Hepatocyte (in vitro differentiated cells): ENCODE measurements around the gene EXOC1L. TPM values are rescaled to one million over a fixed set of nuclear protein-coding genes. Genes with fewer than 3 reads are reported as not detected.
"Not testable (repeated sequence)": the region's sequence is repeated elsewhere in the genome, so short reads cannot be mapped to it uniquely, and the experiment has no call there.

Experiments used
- DNase-seq: peaks from one replicate; pipeline ENCODE4 v3.0.0-alpha.2; 2016; ENCODE audit warnings: low spot score
- H2AFZ ChIP-seq: fragments of 200-600 bp; sonication (generic); 2 replicates; pipeline ENCODE4 v1.6.0; 2016; ENCODE audit warnings: antibody characterized with exemption, mild to moderate bottlenecking
- H3K27ac ChIP-seq: fragments of 200-600 bp; sonication (generic); 2 replicates; pipeline ENCODE4 v1.5.1; 2016; ENCODE audit warnings: mild to moderate bottlenecking
- H3K27me3 ChIP-seq: fragments of 200-600 bp; sonication (generic); 2 replicates; pipeline ENCODE4 v1.6.1; 2016
- H3K36me3 ChIP-seq: fragments of 200-600 bp; sonication (generic); replicated peaks from 2 replicates; pipeline ENCODE4 v1.5.1; 2016; ENCODE audit warnings: low read depth; ENCODE audit not compliant: insufficient read depth
- H3K4me1 ChIP-seq: fragments of 200-600 bp; sonication (generic); 2 replicates; pipeline ENCODE4 v1.5.1; 2016; ENCODE audit warnings: mild to moderate bottlenecking, moderate library complexity; ENCODE audit not compliant: insufficient read depth
- H3K4me2 ChIP-seq: fragments of 200-600 bp; sonication (generic); 2 replicates; pipeline ENCODE4 v1.6.0; 2016
- H3K4me3 ChIP-seq: fragments of 200-600 bp; sonication (generic); 2 replicates; pipeline ENCODE4 v1.5.1; 2016; ENCODE audit warnings: mild to moderate bottlenecking
- H3K79me2 ChIP-seq: fragments of 200-600 bp; sonication (generic); 2 replicates; pipeline ENCODE4 v1.6.0; 2017; ENCODE audit warnings: mild to moderate bottlenecking
- H3K9me2 ChIP-seq: fragments of 200-600 bp; sonication (generic); replicated peaks from 2 replicates; pipeline ENCODE4 v1.6.0; 2017; ENCODE audit warnings: mild to moderate bottlenecking; ENCODE audit not compliant: insufficient read depth
- H3K9me3 ChIP-seq: fragments of 200-600 bp; sonication (generic); 2 replicates; pipeline ENCODE4 v1.5.1; 2016; ENCODE audit warnings: low read depth, mild to moderate bottlenecking
- H4K20me1 ChIP-seq: fragments of 200-600 bp; sonication (generic); 2 replicates; pipeline ENCODE4 v1.6.0; 2016; ENCODE audit warnings: mild to moderate bottlenecking; ENCODE audit not compliant: insufficient read depth, poor library complexity, severe bottlenecking
- EZH2 ChIP-seq: fragments of 200-600 bp; sonication (generic); IDR thresholded peaks from 2 replicates; pipeline ENCODE4 v1.6.1; 2016; ENCODE audit warnings: antibody characterized with exemption, mild to moderate bottlenecking, borderline replicate concordance
- EZH2phosphoT487 ChIP-seq: fragments of 200-600 bp; sonication (generic); IDR thresholded peaks from one replicate; pipeline ENCODE4 v1.6.1; 2018; ENCODE audit warnings: antibody characterized with exemption, mild to moderate bottlenecking, low read depth, moderate library complexity; ENCODE audit not compliant: unreplicated experiment, severe bottlenecking
- WGBS: methylation state at CpG from one replicate; pipeline ENCODE4 v1.1.6; 2016; ENCODE audit warnings: low lambda C conversion rate; ENCODE audit errors: missing lambda C conversion rate; 5-methylcytosine and 5-hydroxymethylcytosine counted together
- polyA plus RNA-seq: library from polyadenylated mRNA; unstranded; fragments of >200 nt; fragmentation: Nextera tagmentation; extraction: Ambion mirVana; gene quantifications from 2 replicates; pipeline ENCODE4 v1.2.1, GENCODE V29; 2016
- total RNA-seq: library from RNA; depleted of rRNA; stranded (reverse); fragments of >200 nt; gene quantifications from 2 replicates; pipeline ENCODE4 v1.2.3, GENCODE V29; 2014
- TF ChIP-seq, protein P1 (sequence below): fragments of 200-600 bp; sonication (generic); IDR thresholded peaks from 2 replicates; pipeline ENCODE4 v1.5.1; 2016; ENCODE audit warnings: antibody characterized with exemption, mild to moderate bottlenecking; ENCODE audit not compliant: poor library complexity

Gene EXOC1L
- total and polyA plus RNA-seq, 2 experiments from 2014 or later: not detected

DNA sequence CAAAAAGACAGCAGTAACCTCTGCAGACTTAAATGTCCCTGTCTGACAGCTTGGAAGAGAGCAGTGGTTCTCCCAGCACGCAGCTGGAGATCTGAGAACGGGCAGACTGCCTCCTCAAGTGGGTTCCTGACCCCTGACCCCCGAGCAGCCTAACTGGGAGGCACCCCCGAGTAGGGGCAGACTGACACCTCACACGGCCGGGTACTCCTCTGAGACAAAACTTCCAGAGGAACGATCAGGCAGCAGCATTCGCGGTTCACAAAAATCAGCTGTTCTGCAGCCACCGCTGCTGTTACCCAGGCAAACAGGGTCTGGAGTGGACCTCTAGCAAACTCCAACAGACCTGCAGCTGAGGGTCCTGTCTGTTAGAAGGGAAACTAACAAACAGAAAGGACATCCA is 22.7 kb downstream of the EXOC1L start:
- H3K79me2 ChIP-seq, H3K27me3 ChIP-seq, DNase-seq, H2AFZ ChIP-seq, H3K4me3 ChIP-seq, H3K9me3 ChIP-seq, H3K36me3 ChIP-seq, H3K4me1 ChIP-seq, H3K9me2 ChIP-seq, H3K27ac ChIP-seq, H4K20me1 ChIP-seq: not testable (repeated sequence)
- peak overlapping the region; percentile 62 for H3K4me2 ChIP-seq
- 17% methylated on average over 10 of the region's 10 CpGs for WGBS

- peaks cover 7% of the 10 kb centered on the region for H3K79me2 ChIP-seq
- H3K9me3 ChIP-seq: no peaks in the 10 kb centered on the region
- TF ChIP-seq, protein P1, sequence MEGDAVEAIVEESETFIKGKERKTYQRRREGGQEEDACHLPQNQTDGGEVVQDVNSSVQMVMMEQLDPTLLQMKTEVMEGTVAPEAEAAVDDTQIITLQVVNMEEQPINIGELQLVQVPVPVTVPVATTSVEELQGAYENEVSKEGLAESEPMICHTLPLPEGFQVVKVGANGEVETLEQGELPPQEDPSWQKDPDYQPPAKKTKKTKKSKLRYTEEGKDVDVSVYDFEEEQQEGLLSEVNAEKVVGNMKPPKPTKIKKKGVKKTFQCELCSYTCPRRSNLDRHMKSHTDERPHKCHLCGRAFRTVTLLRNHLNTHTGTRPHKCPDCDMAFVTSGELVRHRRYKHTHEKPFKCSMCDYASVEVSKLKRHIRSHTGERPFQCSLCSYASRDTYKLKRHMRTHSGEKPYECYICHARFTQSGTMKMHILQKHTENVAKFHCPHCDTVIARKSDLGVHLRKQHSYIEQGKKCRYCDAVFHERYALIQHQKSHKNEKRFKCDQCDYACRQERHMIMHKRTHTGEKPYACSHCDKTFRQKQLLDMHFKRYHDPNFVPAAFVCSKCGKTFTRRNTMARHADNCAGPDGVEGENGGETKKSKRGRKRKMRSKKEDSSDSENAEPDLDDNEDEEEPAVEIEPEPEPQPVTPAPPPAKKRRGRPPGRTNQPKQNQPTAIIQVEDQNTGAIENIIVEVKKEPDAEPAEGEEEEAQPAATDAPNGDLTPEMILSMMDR: no peak
- TF ChIP-seq EZH2 (no peak), EZH2phosphoT487 (no peak)
- no peak for DNase-seq
- H3K4me1 ChIP-seq: peaks cover 5% of the 10 kb centered on the region
- no peak overlapping the region for H3K4me3 ChIP-seq
- H4K20me1 ChIP-seq: no peaks in the 10 kb centered on the region
- H3K9me2 ChIP-seq: no peaks in the 10 kb centered on the region
- no peak overlapping the region for H3K27ac ChIP-seq
- no peak overlapping the region for H3K4me2 ChIP-seq
- H3K36me3 ChIP-seq: no peaks in the 10 kb centered on the region
- no peak overlapping the region for H2AFZ ChIP-seq
- WGBS: 85% methylated on average over 9 of the region's 9 CpGs
- no peaks in the 10 kb centered on the region for H3K27me3 ChIP-seq
Measured at GRCh38 chr4:55849724-55850123, 30.1 kb downstream of the EXOC1L start.

DNA sequence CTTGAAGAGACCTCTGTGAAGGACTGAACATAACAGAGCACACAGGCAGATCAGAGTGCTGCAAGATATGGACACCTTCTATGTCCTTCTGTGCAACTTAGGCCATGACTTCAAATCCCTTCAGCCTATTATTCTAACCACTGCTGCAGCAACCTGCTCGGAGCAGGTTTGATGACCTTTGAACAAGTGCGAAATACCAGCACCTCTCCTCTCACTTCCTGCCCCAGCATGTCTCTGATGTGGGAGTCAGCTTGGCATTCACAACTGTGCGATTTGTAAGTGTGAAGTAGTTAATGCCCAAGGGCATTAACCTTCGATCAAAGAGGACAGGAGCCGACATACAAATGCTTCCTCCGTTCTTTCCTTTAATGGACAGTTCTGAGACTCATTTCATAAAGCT is 32.3 kb downstream of the EXOC1L start:
- TF ChIP-seq EZH2: no peak
- TF ChIP-seq, protein P1: no peak
- no peaks in the 10 kb centered on the region for H3K9me3 ChIP-seq
- H3K27me3 ChIP-seq: no peaks in the 10 kb centered on the region
- no peak overlapping the region for H3K4me2 ChIP-seq
- WGBS: 81% methylated on average over 6 of the region's 6 CpGs
- peaks cover 24% of the 10 kb centered on the region for H3K79me2 ChIP-seq
- peaks cover 7% of the 10 kb centered on the region for H3K4me1 ChIP-seq
- no peak overlapping the region for H3K27ac ChIP-seq
- DNase-seq: no peak
- no peaks in the 10 kb centered on the region for H3K9me2 ChIP-seq
- H2AFZ ChIP-seq: no peak overlapping the region
- no peaks in the 10 kb centered on the region for H4K20me1 ChIP-seq
- no peak overlapping the region for H3K4me3 ChIP-seq
- no peaks in the 10 kb centered on the region for H3K36me3 ChIP-seq

DNA sequence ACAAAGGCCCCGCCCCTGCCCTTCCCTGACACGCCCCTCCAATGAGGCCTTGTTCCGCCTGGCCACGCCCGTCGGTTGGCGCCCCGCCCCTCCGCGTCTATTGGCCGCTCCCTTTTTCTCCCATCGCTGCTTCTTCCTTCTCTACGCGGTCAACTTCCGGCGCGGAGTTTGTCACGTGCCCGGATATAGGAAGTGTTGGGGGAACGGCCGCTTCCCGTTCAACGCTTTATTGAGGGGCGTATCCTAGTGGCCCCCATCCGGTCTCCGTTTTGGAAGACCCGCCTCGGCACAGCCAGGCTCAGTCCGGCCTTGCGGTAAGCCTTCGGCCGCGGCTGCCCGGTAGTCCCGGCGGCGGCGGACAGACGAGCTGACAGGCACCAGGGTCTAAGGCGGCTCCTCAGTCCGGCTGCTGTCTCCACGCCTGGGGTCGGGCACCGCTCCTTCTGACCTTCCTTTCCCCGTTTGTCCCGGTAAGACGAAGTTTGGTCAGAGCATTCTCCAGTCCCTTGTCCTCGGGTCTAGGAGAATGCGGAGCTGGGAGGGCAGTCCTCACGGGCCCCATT is 34.0 kb downstream of the EXOC1L start, which contains the start of gene EXOC1:
Gene EXOC1 (plus strand): TSS at position 165 of the 563 bp plus-strand sequence. CDS start 4,676 bp downstream, outside the sequence.
- Histone ChIP-seq H3K4me3 (peak within 1 kb of the TSS; percentile 67), H3K4me2 (peak within 1 kb of the TSS; percentile 85), H3K27me3 (no peaks in the 10 kb centered on the region), H3K4me1 (peaks cover 7% of the 10 kb centered on the region), H3K27ac (peak within 1 kb of the TSS; percentile 81), H3K9me3 (no peaks in the 10 kb centered on the region), H3K79me2 (peaks cover 34% of the 10 kb centered on the region), H3K9me2 (no peaks in the 10 kb centered on the region), H4K20me1 (no peaks in the 10 kb centered on the region), H3K36me3 (no peaks in the 10 kb centered on the region), H2AFZ (peak within 1 kb of the TSS; percentile 88)
- TF ChIP-seq EZH2 (no peak), EZH2phosphoT487 (no peak)
- TF ChIP-seq, protein P1: no peak
- DNase-seq: peak; percentile 98
- WGBS: under 1% methylated on average over 49 of the region's 50 CpGs
